Measurements from ENCODE around the gene NOTCH2.

NOTCH2 gene

GRCh38 chr1:119958223-119958622 is 111.2 kb downstream of the NOTCH2 start:
- DNase-seq = no peak
- H3K9me3 Mint-ChIP-seq = no peaks in the 10 kb centered on the region
- H3K27me3 Mint-ChIP-seq (ENCODE audit: low read depth, poor library complexity) = no peaks in the 10 kb centered on the region
- no peak overlapping the region for H3K27ac Mint-ChIP-seq
- no peak overlapping the region for H3K4me3 Mint-ChIP-seq
- no peak for TF ChIP-seq CTCF (IDR thresholded peaks at IDR 0.05)
- H3K4me1 Mint-ChIP-seq = no peaks in the 10 kb centered on the region
- H3K36me3 Mint-ChIP-seq (ENCODE audit: low read depth) = peaks cover 49% of the 10 kb centered on the region

GRCh38 chr1:119956306-119956705 is 113.2 kb downstream of the NOTCH2 start:
- H3K9me3 Mint-ChIP-seq = no peaks in the 10 kb centered on the region
- H3K36me3 Mint-ChIP-seq (ENCODE audit: low read depth) = peaks cover 55% of the 10 kb centered on the region
- no peak overlapping the region for H3K4me3 Mint-ChIP-seq
- H3K4me1 Mint-ChIP-seq = no peaks in the 10 kb centered on the region
- TF ChIP-seq CTCF (IDR thresholded peaks at IDR 0.05) = no peak
- no peaks in the 10 kb centered on the region for H3K27me3 Mint-ChIP-seq (ENCODE audit: low read depth, poor library complexity)
- DNase-seq = no peak
- H3K27ac Mint-ChIP-seq = no peak overlapping the region

- H3K4me3 Mint-ChIP-seq = no peak overlapping the region
- no peaks in the 10 kb centered on the region for H3K4me1 Mint-ChIP-seq
- no peak overlapping the region for H3K27ac Mint-ChIP-seq
- DNase-seq = no peak
- TF ChIP-seq CTCF (IDR thresholded peaks at IDR 0.05) = no peak
- no peaks in the 10 kb centered on the region for H3K9me3 Mint-ChIP-seq
- H3K27me3 Mint-ChIP-seq (ENCODE audit: low read depth, poor library complexity) = no peaks in the 10 kb centered on the region
- peaks cover 56% of the 10 kb centered on the region for H3K36me3 Mint-ChIP-seq (ENCODE audit: low read depth)
These were observed 114.7 kb downstream of the NOTCH2 start for GRCh38 chr1:119954476-119955422.

- no peak for DNase-seq
- no peak for TF ChIP-seq CTCF (IDR thresholded peaks at IDR 0.05)
- no peak overlapping the region for H3K4me3 Mint-ChIP-seq
- H3K36me3 Mint-ChIP-seq (ENCODE audit: low read depth) = peaks cover 49% of the 10 kb centered on the region
- no peaks in the 10 kb centered on the region for H3K27me3 Mint-ChIP-seq (ENCODE audit: low read depth, poor library complexity)
- no peaks in the 10 kb centered on the region for H3K4me1 Mint-ChIP-seq
- H3K27ac Mint-ChIP-seq = no peak overlapping the region
- H3K9me3 Mint-ChIP-seq = no peaks in the 10 kb centered on the region
These were observed 116.0 kb downstream of the NOTCH2 start for GRCh38 chr1:119953266-119953998.

GRCh38 chr1:119952496-119952895 is 117.0 kb downstream of the NOTCH2 start:
- no peaks in the 10 kb centered on the region for H3K9me3 Mint-ChIP-seq
- no peak overlapping the region for H3K4me3 Mint-ChIP-seq
- no peak overlapping the region for H3K27ac Mint-ChIP-seq
- no peak for DNase-seq
- peaks cover 51% of the 10 kb centered on the region for H3K36me3 Mint-ChIP-seq (ENCODE audit: low read depth)
- TF ChIP-seq CTCF (IDR thresholded peaks at IDR 0.05) = no peak
- H3K27me3 Mint-ChIP-seq (ENCODE audit: low read depth, poor library complexity) = no peaks in the 10 kb centered on the region
- no peaks in the 10 kb centered on the region for H3K4me1 Mint-ChIP-seq

Data from nephron progenitor cell (in vitro differentiated cells).